Large intestine (tissue), 3 donors: ENCODE measurements around the gene GCK. TPM values are rescaled to one million over a fixed set of nuclear protein-coding genes. Genes with fewer than 3 reads are reported as not detected.

Experiments used
- DNase-seq, 2 donors: peaks; one replicate each; pipeline versions ENCODE4 v3.0.0 to v3.0.0-alpha.2; 2013
- H3K27ac ChIP-seq: one replicate; pipeline ENCODE4 v1.5.1; 2013; ENCODE audit warnings: low read length
- H3K27me3 ChIP-seq: 2 replicates; pipeline ENCODE4 v1.6.1; 2013; ENCODE audit warnings: low read length; ENCODE audit not compliant: control insufficient read depth, insufficient read depth
- H3K36me3 ChIP-seq: 2 replicates; pipeline ENCODE4 v1.6.1; 2013; ENCODE audit warnings: low read length; ENCODE audit not compliant: control insufficient read depth, insufficient read depth
- H3K4me1 ChIP-seq: one replicate; pipeline ENCODE4 v1.6.1; 2013; ENCODE audit warnings: low read length; ENCODE audit not compliant: control insufficient read depth, insufficient read depth
- H3K4me3 ChIP-seq: one replicate; pipeline ENCODE4 v1.5.1; 2013; ENCODE audit warnings: low read length
- H3K9me3 ChIP-seq: one replicate; pipeline ENCODE4 v1.6.1; 2013; ENCODE audit warnings: mild to moderate bottlenecking, low read depth, low read length, moderate library complexity; ENCODE audit not compliant: control insufficient read depth
- WGBS: methylation state at CpG from one replicate; pipeline ENCODE4 v1.1.5; 2013; ENCODE audit warnings: low lambda C conversion rate; ENCODE audit not compliant: insufficient coverage; 5-methylcytosine and 5-hydroxymethylcytosine counted together
- polyA plus RNA-seq: library from polyadenylated mRNA; unstranded; fragments of 120-200 nt; gene quantifications from one replicate; pipeline ENCODE4 v1.2.1, GENCODE V29; 2013

The GCK gene
- polyA plus RNA-seq, 1 donor: 2.3 TPM

- H3K4me1 ChIP-seq: no peaks in the 10 kb centered on the region
- no peaks in the 10 kb centered on the region for H3K36me3 ChIP-seq
- no peaks in the 10 kb centered on the region for H3K27me3 ChIP-seq
- DNase-seq: no peak
- H3K4me3 ChIP-seq: no peak overlapping the region
- no peak overlapping the region for H3K27ac ChIP-seq
- WGBS: no CpG with 5 or more reads among the region's 8 CpGs
- H3K9me3 ChIP-seq: no peaks in the 10 kb centered on the region
These were observed 33.8 kb downstream of the GCK start for GRCh38 chr7:44155191-44156185.

GRCh38 chr7:44154703-44155102 lies 34.5 kb downstream of the GCK start:
- H3K9me3 ChIP-seq: no peaks in the 10 kb centered on the region
- no peaks in the 10 kb centered on the region for H3K36me3 ChIP-seq
- H3K27me3 ChIP-seq: no peaks in the 10 kb centered on the region
- DNase-seq: no peak
- no peak overlapping the region for H3K4me3 ChIP-seq
- WGBS: no CpG with 5 or more reads among the region's 3 CpGs
- no peak overlapping the region for H3K27ac ChIP-seq
- no peaks in the 10 kb centered on the region for H3K4me1 ChIP-seq

- Histone ChIP-seq H3K4me3 (no peak overlapping the region), H3K36me3 (no peaks in the 10 kb centered on the region), H3K27me3 (no peaks in the 10 kb centered on the region), H3K4me1 (no peaks in the 10 kb centered on the region), H3K9me3 (no peaks in the 10 kb centered on the region), H3K27ac (no peak overlapping the region)
- no CpG with 5 or more reads among the region's 5 CpGs for WGBS
- DNase-seq: no peak
These were observed 35.3 kb downstream of the GCK start for GRCh38 chr7:44153948-44154335.

GRCh38 chr7:44152971-44153947 lies 36.0 kb downstream of the GCK start:
- Histone ChIP-seq H3K4me3 (no peak overlapping the region), H3K9me3 (no peaks in the 10 kb centered on the region), H3K27me3 (no peaks in the 10 kb centered on the region), H3K36me3 (no peaks in the 10 kb centered on the region), H3K27ac (no peak overlapping the region), H3K4me1 (no peaks in the 10 kb centered on the region)
- no CpG with 5 or more reads among the region's 22 CpGs for WGBS
- DNase-seq: no peak

- Histone ChIP-seq H3K4me1 (peaks cover 3% of the 10 kb centered on the region), H3K36me3 (no peaks in the 10 kb centered on the region), H3K27ac (no peak overlapping the region), H3K27me3 (peaks cover 10% of the 10 kb centered on the region), H3K4me3 (no peak overlapping the region), H3K9me3 (no peaks in the 10 kb centered on the region)
- DNase-seq: no peak
- WGBS: no CpG with 5 or more reads among the region's 9 CpGs
These were observed 37.3 kb downstream of the GCK start for GRCh38 chr7:44151956-44152355.

GRCh38 chr7:44150966-44151941 lies 38.0 kb downstream of the GCK start:
- H3K4me1 ChIP-seq: peaks cover 9% of the 10 kb centered on the region
- H3K27me3 ChIP-seq: peaks cover 17% of the 10 kb centered on the region
- H3K36me3 ChIP-seq: no peaks in the 10 kb centered on the region
- no peak overlapping the region for H3K4me3 ChIP-seq
- no peak for DNase-seq
- no CpG with 5 or more reads among the region's 16 CpGs for WGBS
- H3K9me3 ChIP-seq: no peaks in the 10 kb centered on the region
- no peak overlapping the region for H3K27ac ChIP-seq

- no CpG with 5 or more reads among the region's 5 CpGs for WGBS
- no peak overlapping the region for H3K27ac ChIP-seq
- DNase-seq: no peak
These were observed 38.8 kb downstream of the GCK start for GRCh38 chr7:44150466-44150832.

GRCh38 chr7:44149571-44150465 lies 39.4 kb downstream of the GCK start:
- Histone ChIP-seq H3K27me3 (peaks cover 28% of the 10 kb centered on the region), H3K36me3 (no peaks in the 10 kb centered on the region), H3K4me3 (no peak overlapping the region), H3K4me1 (peaks cover 19% of the 10 kb centered on the region), H3K9me3 (peaks cover 8% of the 10 kb centered on the region), H3K27ac (no peak overlapping the region)
- DNase-seq: no peak
- WGBS: no CpG with 5 or more reads among the region's 18 CpGs

More at GRCh38 chr7:44150466-44150832, 38.8 kb downstream of the GCK start:
- peaks cover 14% of the 10 kb centered on the region for H3K4me1 ChIP-seq
- peaks cover 3% of the 10 kb centered on the region for H3K9me3 ChIP-seq
- no peaks in the 10 kb centered on the region for H3K36me3 ChIP-seq
- H3K27me3 ChIP-seq: peaks cover 22% of the 10 kb centered on the region
- no peak overlapping the region for H3K4me3 ChIP-seq

- 80% methylated on average over 1 of the region's 9 CpGs for WGBS
- peaks cover 9% of the 10 kb centered on the region for H3K9me3 ChIP-seq
- no peaks in the 10 kb centered on the region for H3K36me3 ChIP-seq
- no peak overlapping the region for H3K4me3 ChIP-seq
- H3K4me1 ChIP-seq: peaks cover 19% of the 10 kb centered on the region
- peaks cover 35% of the 10 kb centered on the region for H3K27me3 ChIP-seq
- DNase-seq: no peak
- no peak overlapping the region for H3K27ac ChIP-seq
These were observed 40.2 kb downstream of the GCK start for GRCh38 chr7:44148961-44149536.
